Pulmonary artery endothelial cell (primary cell): ENCODE results near the gene SLC22A4. TPM values are rescaled to one million over a fixed set of nuclear protein-coding genes. Genes with fewer than 3 reads are reported as not detected.

Experiments used
- DNase-seq: peaks from one replicate; pipeline ENCODE4 v3.0.0-alpha.2; 2011; ENCODE audit warnings: low read depth, low spot score
- total RNA-seq: library from RNA; depleted of rRNA; stranded (reverse); fragments of >200 nt; gene quantifications from 2 replicates; pipeline ENCODE4 v1.2.3, GENCODE V29; 2014

Gene SLC22A4
- total RNA-seq, 1 donor from 2014 or later: 4.4 TPM

- no peak for DNase-seq
These were observed 99.0 kb downstream of the SLC22A4 start for GRCh38 chr5:132392978-132393825.

Other genes starting within 250 kb of the SLC22A4 start
- gene IL3, start 233.7 kb upstream of the SLC22A4 start, total RNA-seq: not detected in 2 replicates
- gene CSF2, start 220.6 kb upstream of the SLC22A4 start, total RNA-seq: 0.11 TPM in 1 of 2 replicates, not detected in the other
- gene P4HA2, start 66.5 kb upstream of the SLC22A4 start, total RNA-seq: 68.0 and 88.6 TPM in 2 replicates
- 73.2 and 77.6 TPM in 2 replicates for gene PDLIM4, start 36.7 kb upstream of the SLC22A4 start, total RNA-seq
- gene SLC22A5, start 75.3 kb downstream of the SLC22A4 start, total RNA-seq: 2.8 and 3.8 TPM in 2 replicates
- gene IRF1, start 196.4 kb downstream of the SLC22A4 start, total RNA-seq: 10.1 and 16.4 TPM in 2 replicates
- not detected in 2 replicates for gene IL5, start 249.1 kb downstream of the SLC22A4 start, total RNA-seq